Psoas muscle (tissue), 8 donors: ENCODE measurements around the gene PRRT4. TPM values are rescaled to one million over a fixed set of nuclear protein-coding genes. Genes with fewer than 3 reads are reported as not detected.

Source experiments
- ATAC-seq, 4 donors: fragments of 200-7000 bp; cut with Tn5 transposase; one replicate each; pipeline ENCODE4 v1.9.1; 2020; ENCODE audit warnings: moderate library complexity in 3 of 4, mild to moderate bottlenecking in 2 of 4
- DNase-seq, 2 donors: peaks; one replicate each; pipeline ENCODE4 v3.0.0-alpha.2; 2020
- H3K27ac ChIP-seq: fragments of 200-600 bp; one replicate; pipeline ENCODE4 v1.8.0; 2022
- H3K27me3 ChIP-seq, 3 donors: fragments of 200-600 bp in 1 of 3; one replicate each; pipeline versions ENCODE4 v1.6.1 to v1.8.0; 2013 to 2022; ENCODE audit warnings: low read length in 2 of 3, mild to moderate bottlenecking in 2 of 3, moderate library complexity in 1 of 3; ENCODE audit not compliant: insufficient read depth in 3 of 3
- H3K36me3 ChIP-seq, 2 donors: fragments of 200-600 bp in 1 of 2; one replicate each; pipeline versions ENCODE4 v1.6.1 to v1.8.0; 2013 to 2022; ENCODE audit warnings: low read depth in 1 of 2, mild to moderate bottlenecking in 1 of 2, moderate library complexity in 1 of 2; ENCODE audit not compliant: insufficient read depth in 1 of 2
- H3K4me1 ChIP-seq: fragments of 200-600 bp; one replicate; pipeline ENCODE4 v1.8.0; 2022
- H3K4me3 ChIP-seq: fragments of 200-600 bp; one replicate; pipeline ENCODE4 v1.8.0; 2022; ENCODE audit warnings: mild to moderate bottlenecking
- H3K9me3 ChIP-seq: fragments of 200-600 bp; one replicate; pipeline ENCODE4 v1.8.0; 2022
- WGBS, 3 donors: extraction: QIAGEN DNeasy Blood & Tissue Kit; methylation state at CpG; one replicate each; pipeline versions ENCODE4 v1.1.6 to v1.1.7; 2013; 5-methylcytosine and 5-hydroxymethylcytosine counted together
- intact Hi-C, 2 donors: fragments of 100-400 bp; cut with DNase I; formaldehyde crosslinking; loops; one replicate each; pipeline versions ENCODE4 v1.11.0 to v1.14.2; 2022
- polyA plus RNA-seq, 3 donors: library from polyadenylated mRNA; stranded (reverse); fragments of 200-250 nt; gene quantifications; one replicate each; pipeline ENCODE4 v1.2.3, GENCODE V29; 2013
- total RNA-seq, 4 donors: library from RNA; stranded (reverse); fragmentation: NEBNext Ultra II Directional in 2 of 4; extraction: Animal tissue kit (Norgen Biotek cat#: 25700) in 2 of 4; gene quantifications; one replicate each; pipeline versions ENCODE4 v1.2.1 to v1.2.4, GENCODE V29; 2021 to 2023
- TF ChIP-seq, protein P1 (sequence below): fragments of 200-600 bp; IDR thresholded peaks from one replicate; pipeline ENCODE4 v1.8.0; 2022; ENCODE audit warnings: antibody characterized with exemption
- donor health status: healthy with polysubstance abuse.
- donor health status: DM: no; HTN: no; CAD: no; lungs with moderate emphysema.
- donor health status: Bipolar disorder and iron deficiency.
- donor health status: healthy.
- donor health status: DM: yes; HTN: yes; CAD: no.
- donor health status: DM: no; HTN: no; CAD: no.
- donor health status: DM: no; HTN: no; CAD: no.
- donor health status: DM: yes; HTN: yes; CAD: no.

Gene PRRT4
- total and polyA plus RNA-seq, 7 donors: 0.87 to 27.7 (median 3.5) TPM

DNA sequence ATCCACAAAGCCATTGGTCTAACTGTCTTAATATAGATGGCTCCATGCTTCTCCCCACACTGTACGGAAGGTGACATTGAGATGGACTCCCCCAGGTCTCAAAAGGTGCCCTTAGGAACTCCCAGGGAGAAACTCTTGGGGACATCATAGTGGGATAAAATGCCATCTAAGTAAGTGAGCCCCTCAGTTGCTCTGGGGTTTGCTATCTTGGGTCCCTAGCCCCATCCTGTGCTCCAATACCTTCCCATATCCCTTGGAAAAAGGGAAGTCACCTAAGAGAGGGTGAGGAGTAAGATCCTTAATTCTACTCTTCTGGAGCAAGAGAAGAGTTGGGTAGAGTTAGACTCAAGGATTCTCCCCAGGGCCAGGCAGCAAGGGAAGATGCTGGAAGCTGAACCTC, 7.9 kb downstream of the PRRT4 start:
- intact Hi-C loops: no loop called here
- Histone ChIP-seq H3K36me3 (no peaks in the 10 kb centered on the region), H3K27me3 (peaks cover 0 to 8% (median 0%) of the 10 kb centered on the region in 3 donors), H3K4me1 (peaks cover 5% of the 10 kb centered on the region), H3K4me3 (no peak overlapping the region), H3K27ac (no peak overlapping the region), H3K9me3 (no peaks in the 10 kb centered on the region)
- DNase-seq (no peak), ATAC-seq (no peak)
- 94 to 100% (median 96%) methylated on average over 1 of the region's 1 CpG for WGBS, 3 donors
- TF ChIP-seq, protein P1, sequence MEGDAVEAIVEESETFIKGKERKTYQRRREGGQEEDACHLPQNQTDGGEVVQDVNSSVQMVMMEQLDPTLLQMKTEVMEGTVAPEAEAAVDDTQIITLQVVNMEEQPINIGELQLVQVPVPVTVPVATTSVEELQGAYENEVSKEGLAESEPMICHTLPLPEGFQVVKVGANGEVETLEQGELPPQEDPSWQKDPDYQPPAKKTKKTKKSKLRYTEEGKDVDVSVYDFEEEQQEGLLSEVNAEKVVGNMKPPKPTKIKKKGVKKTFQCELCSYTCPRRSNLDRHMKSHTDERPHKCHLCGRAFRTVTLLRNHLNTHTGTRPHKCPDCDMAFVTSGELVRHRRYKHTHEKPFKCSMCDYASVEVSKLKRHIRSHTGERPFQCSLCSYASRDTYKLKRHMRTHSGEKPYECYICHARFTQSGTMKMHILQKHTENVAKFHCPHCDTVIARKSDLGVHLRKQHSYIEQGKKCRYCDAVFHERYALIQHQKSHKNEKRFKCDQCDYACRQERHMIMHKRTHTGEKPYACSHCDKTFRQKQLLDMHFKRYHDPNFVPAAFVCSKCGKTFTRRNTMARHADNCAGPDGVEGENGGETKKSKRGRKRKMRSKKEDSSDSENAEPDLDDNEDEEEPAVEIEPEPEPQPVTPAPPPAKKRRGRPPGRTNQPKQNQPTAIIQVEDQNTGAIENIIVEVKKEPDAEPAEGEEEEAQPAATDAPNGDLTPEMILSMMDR: no peak

DNA sequence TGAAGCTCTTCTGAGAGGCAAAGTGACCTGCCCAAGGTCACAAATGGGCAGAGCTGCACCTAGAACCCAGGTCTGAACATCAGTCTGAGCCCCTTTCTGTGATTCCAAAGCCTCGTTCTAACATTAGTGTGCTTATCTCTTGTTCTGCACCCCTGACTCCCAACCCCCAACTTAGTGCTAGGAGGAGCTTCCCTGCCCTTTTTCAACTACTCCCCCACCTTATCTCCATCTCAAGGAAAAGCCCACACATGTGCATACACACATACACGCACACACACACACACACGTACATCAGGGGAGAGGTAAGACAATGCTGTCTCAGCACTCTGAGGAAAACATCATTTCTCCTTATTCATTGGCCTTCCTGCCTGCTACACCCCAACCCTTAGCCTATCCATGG, 8.3 kb downstream of the PRRT4 start:
- TF ChIP-seq, protein P1: no peak
- intact Hi-C loops: no loop called here
- no peak for ATAC-seq

GRCh38 chr7:128352636-128353035, 8.9 kb downstream of the PRRT4 start:
- TF ChIP-seq, protein P1: no peak
- Histone ChIP-seq H3K27ac (no peak overlapping the region), H3K27me3 (peaks cover 0 to 8% (median 0%) of the 10 kb centered on the region in 3 donors), H3K4me3 (no peak overlapping the region), H3K9me3 (no peaks in the 10 kb centered on the region), H3K36me3 (no peaks in the 10 kb centered on the region), H3K4me1 (peaks cover 5% of the 10 kb centered on the region)
- intact Hi-C loops: no loop called here
- DNase-seq (no peak), ATAC-seq (no peak)
- WGBS, 3 donors: 78 to 85% (median 80%) methylated on average over 7 to 8 of the region's 8 CpGs

More for the DNA sequence above, 8.3 kb downstream of the PRRT4 start:
- Histone ChIP-seq H3K27me3 (peaks cover 0 to 8% (median 0%) of the 10 kb centered on the region in 3 donors), H3K9me3 (no peaks in the 10 kb centered on the region), H3K27ac (no peak overlapping the region), H3K4me3 (no peak overlapping the region), H3K4me1 (peaks cover 5% of the 10 kb centered on the region), H3K36me3 (no peaks in the 10 kb centered on the region)
- DNase-seq: no peak
- 85 to 92% (median 91%) methylated on average over 3 of the region's 3 CpGs for WGBS, 3 donors

DNA sequence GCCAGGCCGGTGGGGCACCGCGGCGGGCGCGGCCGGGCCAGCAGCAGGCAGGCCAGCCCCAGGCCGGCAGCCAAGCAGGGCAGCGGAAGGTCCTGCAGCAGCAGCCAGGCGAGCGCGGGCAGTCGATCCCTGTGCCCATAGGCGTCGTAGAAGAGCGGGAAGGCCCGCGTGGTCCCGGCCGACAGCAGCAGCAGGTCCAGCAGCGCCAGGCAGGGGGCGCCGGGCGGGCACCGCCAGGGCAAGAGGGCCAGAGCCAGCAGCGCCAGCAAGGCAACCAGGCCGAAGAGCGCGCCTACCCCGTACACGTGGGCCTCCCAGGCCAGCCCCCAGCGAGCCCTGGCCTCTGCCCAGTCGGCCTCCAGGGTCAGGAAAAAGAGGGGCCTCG, 9.3 kb downstream of the PRRT4 start:
- intact Hi-C loops: no loop called here
- peak overlapping the region; percentile 55 for H3K4me3 ChIP-seq
- H3K4me1 ChIP-seq: peaks cover 5% of the 10 kb centered on the region
- no peaks in the 10 kb centered on the region for H3K36me3 ChIP-seq
- WGBS, 3 donors: 8 to 29% (median 10%) methylated on average over 9 to 34 of the region's 34 CpGs
- no peaks in the 10 kb centered on the region for H3K9me3 ChIP-seq
- peaks cover 0 to 8% (median 0%) of the 10 kb centered on the region in 3 donors for H3K27me3 ChIP-seq
- TF ChIP-seq, protein P1: peak; percentile 68
- peak; percentile 69 to 82 for DNase-seq
- ATAC-seq: peak; percentile 84 to 90 (median 88)
- H3K27ac ChIP-seq: no peak overlapping the region
